Vagina (tissue), 2 donors: ENCODE results near the gene PTPRM. TPM values are rescaled to one million over a fixed set of nuclear protein-coding genes. Genes with fewer than 3 reads are reported as not detected.
A peak's percentile ranks its signal among the peaks of the same experiment; 100 is the strongest.

Source experiments
- DNase-seq, 2 donors: peaks; one replicate each; pipeline ENCODE4 v3.0.0-alpha.2; 2017; ENCODE audit errors: extremely low spot score in 2 of 2
- H3K27ac ChIP-seq: fragments of 200-600 bp; sonication (generic); one replicate; pipeline ENCODE4 v1.5.1; 2019
- H3K27me3 ChIP-seq: fragments of 200-600 bp; sonication (generic); one replicate; pipeline ENCODE4 v1.5.1; 2019
- H3K36me3 ChIP-seq, 2 donors: fragments of 200-600 bp; sonication (generic); one replicate each; pipeline ENCODE4 v1.5.1; 2017 to 2019
- H3K4me1 ChIP-seq: fragments of 200-600 bp; sonication (generic); one replicate; pipeline ENCODE4 v1.5.1; 2019
- H3K4me3 ChIP-seq, 2 donors: fragments of 200-600 bp; sonication (generic); 1 replicate in 1 of 2; 2 replicates in 1 of 2; pipeline ENCODE4 v1.5.1; 2016 to 2019
- H3K9me3 ChIP-seq: fragments of 200-600 bp; sonication (generic); one replicate; pipeline ENCODE4 v1.5.1; 2019
- POLR2A ChIP-seq, 2 donors: fragments of 450-650 bp; IDR thresholded peaks; one replicate each; pipeline ENCODE4 v1.6.1; 2017; ENCODE audit warnings: antibody characterized with exemption in 2 of 2, mild to moderate bottlenecking in 2 of 2, moderate library complexity in 2 of 2
- POLR2AphosphoS5 ChIP-seq, 2 donors: sonication (generic); formaldehyde crosslinking; IDR thresholded peaks; one replicate each; pipeline ENCODE4 v1.9.0; 2017; ENCODE audit warnings: antibody characterized with exemption in 2 of 2, mild to moderate bottlenecking in 2 of 2, low read depth in 1 of 2; ENCODE audit not compliant: insufficient read depth in 1 of 2
- intact Hi-C: fragments of 100-400 bp; cut with DNase I; formaldehyde crosslinking; loops from one replicate; pipeline ENCODE4 v1.15.1; 2023
- total RNA-seq: library from RNA; depleted of rRNA; stranded (reverse); fragments of >200 nt; gene quantifications from one replicate; pipeline ENCODE4 v1.2.3, GENCODE V29; 2016
- TF ChIP-seq, protein P1 (sequence below), 3 experiments: fragments of 450-650 bp in 2 of 3; fragments of 200-600 bp in 1 of 3; sonication (generic) in 1 of 3; IDR thresholded peaks; one replicate each; pipeline ENCODE4 v1.5.1; 2017 to 2019; ENCODE audit warnings: antibody characterized with exemption in 3 of 3, mild to moderate bottlenecking in 2 of 3, moderate library complexity in 2 of 3

PTPRM gene
- total RNA-seq, 1 donor from 2014 or later = 60.2 TPM

DNA sequence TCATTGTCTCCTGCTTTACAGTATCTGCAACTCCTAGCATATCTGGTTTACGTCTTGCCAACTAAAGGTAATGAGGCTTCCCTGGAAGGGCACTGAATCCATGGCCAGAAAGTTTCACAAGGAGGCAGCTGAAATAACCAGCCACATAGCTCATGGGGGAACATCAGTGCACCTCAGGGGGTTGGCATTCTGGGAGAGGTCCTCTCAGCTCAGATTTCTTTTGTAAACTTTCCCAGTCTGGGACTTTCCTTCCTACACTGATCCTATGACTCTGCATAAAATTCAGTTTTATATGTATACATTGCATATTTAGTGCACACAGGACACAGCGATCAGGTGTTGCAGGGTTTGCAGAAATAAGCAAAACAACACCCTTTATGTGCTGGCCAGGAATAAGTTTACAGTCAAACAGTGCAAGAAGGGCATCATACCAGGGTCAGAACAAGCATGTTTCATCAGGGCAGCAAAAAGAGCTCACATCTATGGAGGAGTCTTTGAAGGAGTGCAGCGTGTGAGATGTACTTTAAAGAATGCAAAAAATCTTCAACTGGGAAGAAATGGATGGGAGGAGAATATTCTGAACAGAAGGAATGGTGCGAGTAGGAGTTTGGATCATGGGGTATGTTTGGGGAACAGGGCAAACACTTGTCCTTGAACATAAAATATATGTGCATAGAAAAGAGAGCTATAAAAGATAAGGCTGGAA lies 801.5 kb downstream of the PTPRM start:
- peak; percentile 16 to 43 for DNase-seq
- no peak overlapping the region for H3K27ac ChIP-seq
- H3K36me3 ChIP-seq = no peaks in the 10 kb centered on the region
- no peak overlapping the region for H3K4me3 ChIP-seq
- intact Hi-C loops = no loop called here
- H3K4me1 ChIP-seq = peaks cover 9% of the 10 kb centered on the region
- no peak for TF ChIP-seq POLR2AphosphoS5 (IDR thresholded peaks at IDR 0.05; ENCODE audit: insufficient read depth in 1 of 2, low read depth in 1 of 2)
- TF ChIP-seq POLR2A (IDR thresholded peaks at IDR 0.05) = no peak
- TF ChIP-seq, protein P1, sequence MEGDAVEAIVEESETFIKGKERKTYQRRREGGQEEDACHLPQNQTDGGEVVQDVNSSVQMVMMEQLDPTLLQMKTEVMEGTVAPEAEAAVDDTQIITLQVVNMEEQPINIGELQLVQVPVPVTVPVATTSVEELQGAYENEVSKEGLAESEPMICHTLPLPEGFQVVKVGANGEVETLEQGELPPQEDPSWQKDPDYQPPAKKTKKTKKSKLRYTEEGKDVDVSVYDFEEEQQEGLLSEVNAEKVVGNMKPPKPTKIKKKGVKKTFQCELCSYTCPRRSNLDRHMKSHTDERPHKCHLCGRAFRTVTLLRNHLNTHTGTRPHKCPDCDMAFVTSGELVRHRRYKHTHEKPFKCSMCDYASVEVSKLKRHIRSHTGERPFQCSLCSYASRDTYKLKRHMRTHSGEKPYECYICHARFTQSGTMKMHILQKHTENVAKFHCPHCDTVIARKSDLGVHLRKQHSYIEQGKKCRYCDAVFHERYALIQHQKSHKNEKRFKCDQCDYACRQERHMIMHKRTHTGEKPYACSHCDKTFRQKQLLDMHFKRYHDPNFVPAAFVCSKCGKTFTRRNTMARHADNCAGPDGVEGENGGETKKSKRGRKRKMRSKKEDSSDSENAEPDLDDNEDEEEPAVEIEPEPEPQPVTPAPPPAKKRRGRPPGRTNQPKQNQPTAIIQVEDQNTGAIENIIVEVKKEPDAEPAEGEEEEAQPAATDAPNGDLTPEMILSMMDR (IDR thresholded peaks at IDR 0.05) = no peak
- no peaks in the 10 kb centered on the region for H3K27me3 ChIP-seq
- no peaks in the 10 kb centered on the region for H3K9me3 ChIP-seq

DNA sequence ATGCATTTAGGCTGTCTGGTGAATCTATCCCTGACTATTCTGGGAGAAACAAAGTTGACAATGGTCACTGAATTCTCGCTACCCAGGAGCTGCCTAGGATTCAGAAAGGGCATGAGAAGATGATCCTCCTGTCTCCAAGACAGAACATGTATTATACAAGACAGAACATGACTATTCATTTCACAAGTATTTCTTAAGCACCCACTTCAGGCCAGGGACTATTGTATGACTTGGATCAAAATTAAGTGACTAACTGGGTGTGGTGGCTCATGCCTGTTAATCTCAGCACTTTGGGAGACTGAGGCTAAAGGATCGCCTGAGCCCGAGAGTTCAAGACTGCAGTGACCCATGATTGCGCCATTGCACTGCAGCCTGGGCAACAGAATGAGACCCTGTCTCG lies 806.4 kb downstream of the PTPRM start:
- H3K4me1 ChIP-seq = no peaks in the 10 kb centered on the region
- TF ChIP-seq POLR2AphosphoS5 (IDR thresholded peaks at IDR 0.05; ENCODE audit: insufficient read depth in 1 of 2, low read depth in 1 of 2) (peak in 1 of 2 donors; percentile 37), POLR2A (IDR thresholded peaks at IDR 0.05) (no peak)
- H3K9me3 ChIP-seq = no peaks in the 10 kb centered on the region
- no peak overlapping the region for H3K4me3 ChIP-seq
- intact Hi-C loops = no loop called here
- DNase-seq = no peak
- H3K27ac ChIP-seq = no peak overlapping the region
- no peaks in the 10 kb centered on the region for H3K36me3 ChIP-seq
- H3K27me3 ChIP-seq = no peaks in the 10 kb centered on the region

DNA sequence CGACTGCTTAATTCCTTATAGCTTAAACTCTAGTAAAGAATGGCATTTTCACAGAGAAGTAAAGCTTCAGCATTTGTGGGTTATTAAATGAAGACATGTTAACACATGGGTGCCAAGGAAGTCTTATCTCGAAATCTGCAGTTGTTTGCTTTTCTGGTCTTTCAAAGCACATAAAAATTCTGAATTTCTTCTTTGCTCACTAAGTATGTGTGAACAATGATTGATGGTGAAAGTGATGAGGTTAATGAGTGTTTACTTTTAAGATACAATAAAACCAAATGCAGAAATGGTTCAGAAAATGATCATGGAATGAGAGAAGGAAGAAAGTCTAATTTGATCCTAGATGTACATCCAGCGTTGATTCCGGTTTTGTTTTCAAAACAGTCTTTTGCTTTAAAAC lies 807.6 kb downstream of the PTPRM start:
- no peaks in the 10 kb centered on the region for H3K36me3 ChIP-seq
- H3K9me3 ChIP-seq = no peaks in the 10 kb centered on the region
- H3K27ac ChIP-seq = no peak overlapping the region
- TF ChIP-seq POLR2AphosphoS5 (IDR thresholded peaks at IDR 0.05; ENCODE audit: insufficient read depth in 1 of 2, low read depth in 1 of 2) (no peak), POLR2A (IDR thresholded peaks at IDR 0.05) (no peak)
- TF ChIP-seq, protein P1 (IDR thresholded peaks at IDR 0.05) = no peak
- H3K27me3 ChIP-seq = no peaks in the 10 kb centered on the region
- intact Hi-C loops = no loop called here
- no peak overlapping the region for H3K4me3 ChIP-seq
- DNase-seq = no peak
- no peaks in the 10 kb centered on the region for H3K4me1 ChIP-seq

DNA sequence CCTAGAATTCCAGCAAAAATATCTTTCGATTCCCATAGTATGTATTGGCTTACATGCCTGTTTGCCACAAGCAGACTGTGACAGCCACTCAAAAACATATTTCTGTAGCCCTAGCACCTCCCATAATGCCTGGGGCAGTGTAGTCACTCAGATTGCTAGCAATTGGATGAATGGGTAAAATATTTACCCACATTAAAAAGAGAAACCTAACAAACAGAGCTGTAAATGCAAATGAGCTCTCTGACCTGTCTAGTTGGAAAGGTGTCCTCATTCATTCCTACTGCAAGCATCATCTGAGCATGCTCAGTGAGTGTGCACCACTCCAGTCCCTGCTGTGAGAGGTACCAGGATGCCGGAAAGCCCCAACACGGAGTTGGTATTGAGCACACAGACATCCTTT lies 808.1 kb downstream of the PTPRM start:
- intact Hi-C loops = no loop called here
- no peak for DNase-seq
- no peaks in the 10 kb centered on the region for H3K36me3 ChIP-seq
- no peaks in the 10 kb centered on the region for H3K9me3 ChIP-seq
- H3K4me3 ChIP-seq = no peak overlapping the region
- H3K27me3 ChIP-seq = no peaks in the 10 kb centered on the region
- H3K27ac ChIP-seq = no peak overlapping the region
- H3K4me1 ChIP-seq = no peaks in the 10 kb centered on the region
- TF ChIP-seq POLR2A (IDR thresholded peaks at IDR 0.05) (no peak), POLR2AphosphoS5 (IDR thresholded peaks at IDR 0.05; ENCODE audit: insufficient read depth in 1 of 2, low read depth in 1 of 2) (no peak)
- TF ChIP-seq, protein P1 (IDR thresholded peaks at IDR 0.05) = no peak

DNA sequence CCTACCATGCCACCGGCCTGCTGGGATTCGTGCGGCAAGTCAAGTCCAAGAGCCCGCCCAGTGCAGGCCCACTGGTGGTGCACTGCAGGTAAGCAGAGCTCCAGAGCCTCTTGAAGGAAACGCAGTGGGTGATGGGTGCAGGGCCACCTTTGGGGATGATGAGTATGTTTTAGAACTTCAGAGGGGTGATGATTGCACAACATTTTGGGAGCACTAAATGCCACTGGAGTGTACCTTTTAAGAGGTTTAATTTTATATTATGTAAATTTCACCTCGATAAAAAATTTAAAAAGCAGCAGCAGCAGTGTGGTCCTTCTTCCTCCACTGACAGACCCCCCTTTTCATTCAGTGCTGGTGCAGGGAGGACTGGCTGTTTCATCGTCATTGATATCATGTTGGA lies 809.0 kb downstream of the PTPRM start:
- Histone ChIP-seq H3K9me3 (no peaks in the 10 kb centered on the region), H3K4me1 (no peaks in the 10 kb centered on the region), H3K27ac (no peak overlapping the region), H3K36me3 (no peaks in the 10 kb centered on the region), H3K27me3 (no peaks in the 10 kb centered on the region), H3K4me3 (no peak overlapping the region)
- DNase-seq = no peak
- intact Hi-C loops = no loop called here
- TF ChIP-seq POLR2A (IDR thresholded peaks at IDR 0.05) (no peak), POLR2AphosphoS5 (IDR thresholded peaks at IDR 0.05; ENCODE audit: insufficient read depth in 1 of 2, low read depth in 1 of 2) (no peak)
- TF ChIP-seq, protein P1 (IDR thresholded peaks at IDR 0.05) = no peak
